SIG-M5 treated with dmso at 0.1 percent for 504 hours (cell line): ENCODE measurements around the gene MAP2K4.

Experiments
- DNase-seq: peaks from one replicate; lab custom pipeline; 2025; ENCODE audit not compliant: unreplicated experiment; lab: John Stamatoyannopoulos, UW

The MAP2K4 gene

GRCh38 chr17:12035673-12036072 lies 15.0 kb downstream of the MAP2K4 start:
- DNase-seq: no peak

- DNase-seq: no peak
These were observed 17.3 kb downstream of the MAP2K4 start for GRCh38 chr17:12037970-12038369.

- no peak for DNase-seq
These were observed 19.8 kb downstream of the MAP2K4 start for GRCh38 chr17:12040478-12040877.

GRCh38 chr17:12041312-12041711 lies 20.6 kb downstream of the MAP2K4 start:
- DNase-seq: no peak

GRCh38 chr17:12043702-12044101 lies 23.0 kb downstream of the MAP2K4 start:
- no peak for DNase-seq

GRCh38 chr17:12046786-12047185 lies 26.1 kb downstream of the MAP2K4 start:
- no peak for DNase-seq

- DNase-seq: no peak
These were observed 27.2 kb downstream of the MAP2K4 start for GRCh38 chr17:12047681-12048376.

GRCh38 chr17:12048843-12049473 lies 28.3 kb downstream of the MAP2K4 start:
- no peak for DNase-seq

GRCh38 chr17:12050646-12051225 lies 30.1 kb downstream of the MAP2K4 start:
- DNase-seq: no peak

- DNase-seq: no peak
These were observed 32.9 kb downstream of the MAP2K4 start for GRCh38 chr17:12053552-12053951.

GRCh38 chr17:12055889-12056288 lies 35.2 kb downstream of the MAP2K4 start:
- no peak for DNase-seq

- no peak for DNase-seq
These were observed 36.8 kb downstream of the MAP2K4 start for GRCh38 chr17:12057520-12057919.

- no peak for DNase-seq
These were observed 37.9 kb downstream of the MAP2K4 start for GRCh38 chr17:12058535-12058934.

- DNase-seq: no peak
These were observed 41.6 kb downstream of the MAP2K4 start for GRCh38 chr17:12062249-12062648.

GRCh38 chr17:12064395-12064794 lies 43.7 kb downstream of the MAP2K4 start:
- no peak for DNase-seq

- DNase-seq: no peak
These were observed 46.8 kb downstream of the MAP2K4 start for GRCh38 chr17:12067485-12067884.

- no peak for DNase-seq
These were observed 48.3 kb downstream of the MAP2K4 start for GRCh38 chr17:12068946-12069345.

- DNase-seq: no peak
These were observed 49.9 kb downstream of the MAP2K4 start for GRCh38 chr17:12070561-12070960.

- no peak for DNase-seq
These were observed 53.7 kb downstream of the MAP2K4 start for GRCh38 chr17:12074346-12074745.

- DNase-seq: no peak
These were observed 57.1 kb downstream of the MAP2K4 start for GRCh38 chr17:12077773-12078172.

GRCh38 chr17:12078791-12079190 lies 58.1 kb downstream of the MAP2K4 start:
- no peak for DNase-seq

GRCh38 chr17:12081720-12082119 lies 61.0 kb downstream of the MAP2K4 start:
- no peak for DNase-seq
